ENCODE measurements around the gene NT5DC1.

- TF ChIP-seq CTCF (IDR thresholded peaks at IDR 0.05 in 8 of 11, conservative IDR thresholded peaks at IDR 0.05 in 3 of 11) (no peak), POLR2A (IDR thresholded peaks at IDR 0.05) (no peak)
Observed at GRCh38 chr6:116278854-116279231, 178.2 kb downstream of the NT5DC1 start.

All from spleen (tissue), 7 donors.